Stimulated activated CD4-positive, alpha-beta T cell treated with anti-CD3 and anti-CD28 coated beads, Interleukin-12 subunit alpha, Interleukin-12 subunit beta, amount 100 ng/mL, for 4 hours (primary cell): ENCODE measurements around the gene GUCA2A.

Experiments used
- DNase-seq: peaks from one replicate; pipeline ENCODE4 v3.0.0-alpha.2; 2020

The GUCA2A gene

DNA sequence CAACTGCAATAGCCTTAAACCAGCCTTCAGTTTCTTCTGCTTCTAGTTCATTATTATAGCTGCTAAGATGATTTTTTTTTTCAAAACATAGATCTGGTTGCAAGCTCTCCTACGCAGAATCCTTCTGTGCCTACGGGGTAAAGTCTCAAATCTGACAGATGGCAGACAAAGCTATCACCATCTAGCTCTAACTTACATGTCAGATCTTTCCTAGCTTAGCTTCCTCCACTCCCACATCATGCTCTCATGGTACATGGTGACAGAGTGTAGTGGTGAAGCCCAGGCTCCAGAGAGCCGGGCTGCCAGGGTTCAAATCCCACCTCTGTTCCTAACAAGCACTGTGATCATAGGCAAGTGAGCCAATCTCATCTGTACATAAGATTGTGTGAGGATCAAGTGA, 35.6 kb downstream of the GUCA2A start:
- DNase-seq, result no peak

- DNase-seq, result no peak
Measured at GRCh38 chr1:42128499-42128898, 36.0 kb downstream of the GUCA2A start.

DNA sequence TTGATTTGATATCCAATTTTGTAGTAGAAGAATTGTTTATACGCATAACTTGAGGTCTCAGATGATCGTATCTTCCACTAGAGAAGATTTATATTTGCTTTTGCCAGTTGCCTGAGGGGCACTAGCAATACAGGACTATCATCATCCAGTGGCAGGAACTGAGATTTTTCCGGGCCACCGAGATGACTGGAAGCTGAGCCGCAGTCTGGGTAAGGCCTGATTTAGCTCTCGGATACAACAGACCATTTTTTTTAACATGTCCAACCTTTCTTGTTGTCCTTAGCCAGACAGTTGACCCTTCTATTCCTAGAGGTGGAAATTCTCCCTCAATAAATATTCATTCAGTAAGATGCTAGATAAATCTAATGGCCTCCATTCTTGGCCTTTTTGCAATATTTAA, 36.8 kb downstream of the GUCA2A start:
- no peak for DNase-seq

DNA sequence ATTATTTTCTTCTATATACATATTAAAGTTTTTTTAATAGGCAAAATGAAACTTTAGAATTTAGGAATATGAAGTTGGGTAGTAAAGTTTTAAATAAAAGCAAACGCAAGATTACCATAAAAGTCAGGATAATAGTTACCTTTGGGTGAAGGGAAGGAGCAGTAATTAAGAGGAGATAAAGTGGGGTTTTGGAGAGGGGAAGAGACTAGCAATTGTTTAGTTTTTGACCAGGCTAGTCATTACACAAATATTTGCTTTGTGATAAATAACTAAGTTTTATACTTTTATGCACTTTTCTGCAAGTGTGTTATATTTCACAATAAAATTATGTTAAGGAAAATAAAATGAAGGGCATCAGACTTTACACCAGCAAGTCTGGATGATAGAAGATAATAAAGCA, 39.0 kb downstream of the GUCA2A start:
- DNase-seq, result no peak

DNA sequence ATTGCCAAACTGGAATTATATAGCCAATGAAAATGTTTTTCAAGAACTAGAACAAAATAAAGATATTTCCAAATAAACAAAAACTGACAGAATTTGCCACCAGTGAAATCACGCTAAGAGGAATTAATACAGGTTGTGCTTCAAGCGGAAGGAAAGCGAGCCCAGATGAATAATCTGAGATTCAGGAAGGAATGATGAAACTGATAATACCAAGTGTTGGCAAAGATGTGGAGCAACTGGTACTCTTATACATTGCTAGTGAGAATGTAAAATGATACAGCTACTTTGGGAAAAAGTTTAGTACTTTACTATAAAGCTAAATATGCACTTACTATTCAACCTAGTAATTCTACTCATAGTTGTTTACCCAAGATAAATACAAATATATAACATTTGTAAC, 42.1 kb downstream of the GUCA2A start:
- DNase-seq, result no peak

GRCh38 chr1:42118125-42118524, 46.4 kb downstream of the GUCA2A start:
- no peak for DNase-seq

DNA sequence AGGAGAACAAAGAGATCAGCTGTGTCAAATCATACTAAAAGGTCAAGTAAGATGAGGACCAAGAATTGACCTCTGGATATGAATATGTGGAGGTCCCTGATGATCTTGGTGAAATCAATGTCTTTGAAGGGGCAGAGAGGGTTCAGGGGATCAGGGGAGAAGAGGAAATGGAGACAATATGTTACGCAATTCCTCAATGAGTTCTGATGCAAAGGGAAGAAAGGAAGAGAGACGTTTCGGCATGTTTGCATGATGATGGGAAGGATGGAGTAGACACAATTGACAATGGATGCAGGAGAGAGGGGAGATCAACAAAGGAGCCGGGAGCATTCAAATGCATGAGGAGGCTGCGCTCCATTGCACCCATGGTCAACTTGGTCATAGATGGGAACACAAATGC, 47.3 kb downstream of the GUCA2A start:
- DNase-seq, result no peak

GRCh38 chr1:42114229-42114628, 50.3 kb downstream of the GUCA2A start:
- DNase-seq, result no peak
